Measurements from ENCODE around the gene CMTM2.

The CMTM2 gene

GRCh38 chr16:66634527-66635196, 55.4 kb downstream of the CMTM2 start:
- no peak for TF ChIP-seq CTCF (IDR thresholded peaks at IDR 0.05; ENCODE audit: extremely low read depth, missing control alignments)
- no peak for DNase-seq (ENCODE audit: low spot score)

GRCh38 chr16:66635406-66635805, 56.1 kb downstream of the CMTM2 start:
- DNase-seq (ENCODE audit: low spot score): no peak
- no peak for TF ChIP-seq CTCF (IDR thresholded peaks at IDR 0.05; ENCODE audit: extremely low read depth, missing control alignments)

DNA sequence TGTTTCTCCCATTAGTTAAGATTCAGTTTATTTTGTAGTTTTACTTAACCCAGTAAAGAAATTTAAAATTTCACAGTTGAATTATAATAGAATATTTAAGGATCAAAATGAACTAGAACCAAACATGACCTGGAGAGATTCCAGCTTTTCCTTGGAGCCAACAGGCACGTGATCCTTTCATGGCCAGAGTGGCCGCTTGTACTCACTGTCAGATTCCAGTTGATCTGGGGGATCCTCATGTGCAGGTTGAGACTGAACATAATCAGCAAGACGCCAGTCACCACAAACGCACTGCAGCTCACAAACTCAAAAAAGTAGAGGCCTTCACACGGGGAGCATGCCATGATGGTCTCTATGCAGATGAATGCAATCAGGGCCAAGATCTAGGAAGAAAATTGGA, 56.9 kb downstream of the CMTM2 start:
- TF ChIP-seq CTCF (IDR thresholded peaks at IDR 0.05; ENCODE audit: extremely low read depth, missing control alignments): no peak
- DNase-seq (ENCODE audit: low spot score): no peak

GRCh38 chr16:66637806-66638205, 58.5 kb downstream of the CMTM2 start:
- DNase-seq (ENCODE audit: low spot score): no peak
- no peak for TF ChIP-seq CTCF (IDR thresholded peaks at IDR 0.05; ENCODE audit: extremely low read depth, missing control alignments)

All from GM20000 (cell line).